IMR-90 (cell line): ENCODE data around the gene SRD5A3. TPM values are rescaled to one million over a fixed set of nuclear protein-coding genes. Genes with fewer than 3 reads are reported as not detected.

ENCODE experiments used
- ATAC-seq: fragments of 200-7000 bp; cut with Tn5 transposase; 2 replicates; pipeline ENCODE4 v1.9.1; 2020; ENCODE audit warnings: low read depth, mild to moderate bottlenecking, moderate library complexity
- BruUV-seq: library from RNA; stranded (reverse); fragments of 400-500 nt; replicated peaks from 2 replicates; lab custom pipeline; 2021; lab: Mats Ljungman, UMichigan
- CTCF ChIA-PET: fragments of 300-600 bp; formaldehyde crosslinking; extraction: SDS; loops from one replicate; lab custom pipeline; 2021; ENCODE audit warnings: antibody characterized with exemption; lab: Yijun Ruan, JAX
- POLR2A ChIA-PET: fragments of 300-600 bp; sonication (Branson Sonifier 250); formaldehyde crosslinking; loops from one replicate; lab custom pipeline; 2022; ENCODE audit warnings: antibody characterized with exemption; ENCODE audit not compliant: unreplicated experiment; lab: Charles Lee
- DNase-seq: peaks from one replicate; pipeline ENCODE4 v3.0.0; 2013
- H2AFZ ChIP-seq: replicated peaks from 2 replicates; pipeline ENCODE3; 2013; ENCODE audit warnings: low read length, mild to moderate bottlenecking; ENCODE audit not compliant: poor library complexity
- H2AK5ac ChIP-seq: 2 replicates; pipeline ENCODE4 v1.6.1; 2013; ENCODE audit warnings: low read depth, low read length, inconsistent platforms
- H2AK9ac ChIP-seq: replicated peaks from 2 replicates; pipeline ENCODE3; 2013; ENCODE audit warnings: mild to moderate bottlenecking, low read depth, low read length, moderate library complexity; ENCODE audit not compliant: poor library complexity
- H2BK120ac ChIP-seq: 2 replicates; pipeline ENCODE4 v1.6.1; 2013; ENCODE audit warnings: low read depth, low read length, inconsistent platforms
- H2BK15ac ChIP-seq: 3 replicates; pipeline ENCODE4 v1.6.1; 2013; ENCODE audit warnings: low read depth, low read length, inconsistent platforms
- H2BK20ac ChIP-seq: 2 replicates; pipeline ENCODE4 v1.6.1; 2013; ENCODE audit warnings: low read depth, mild to moderate bottlenecking, inconsistent platforms, low read length, moderate library complexity
- H2BK5ac ChIP-seq: 2 replicates; pipeline ENCODE4 v1.6.1; 2013; ENCODE audit warnings: mild to moderate bottlenecking, low read depth, low read length, inconsistent platforms; ENCODE audit not compliant: poor library complexity, severe bottlenecking
- H3K14ac ChIP-seq: replicated peaks from 2 replicates; pipeline ENCODE4 v1.6.1; 2013; ENCODE audit warnings: low read depth, low read length, inconsistent platforms
- H3K18ac ChIP-seq: 2 replicates; pipeline ENCODE4 v1.6.1; 2013; ENCODE audit warnings: low read depth, low read length, control low read depth
- H3K23ac ChIP-seq: 2 replicates; pipeline ENCODE4 v1.6.1; 2013; ENCODE audit warnings: low read depth, low read length, inconsistent platforms
- H3K27ac ChIP-seq: 2 replicates; pipeline ENCODE4 v1.5.1; 2013; ENCODE audit warnings: mild to moderate bottlenecking, control low read depth, low read length; ENCODE audit not compliant: insufficient read depth
- H3K27me3 ChIP-seq: 2 replicates; pipeline ENCODE4 v1.6.1; 2013; ENCODE audit warnings: low read length; ENCODE audit not compliant: control insufficient read depth, insufficient read depth
- H3K36me3 ChIP-seq: 2 replicates; pipeline ENCODE4 v1.6.1; 2013; ENCODE audit warnings: low read length, mixed read lengths; ENCODE audit not compliant: control insufficient read depth, insufficient read depth
- H3K4ac ChIP-seq: 2 replicates; pipeline ENCODE4 v1.6.1; 2013; ENCODE audit warnings: low read depth, low read length, inconsistent platforms
- H3K4me1 ChIP-seq: 2 replicates; pipeline ENCODE4 v1.6.1; 2013; ENCODE audit warnings: low read length, mixed read lengths; ENCODE audit not compliant: control insufficient read depth, insufficient read depth
- H3K4me2 ChIP-seq: 2 replicates; pipeline ENCODE4 v1.6.1; 2013; ENCODE audit warnings: low read depth, mild to moderate bottlenecking, control low read depth, low read length, moderate library complexity
- H3K4me3 ChIP-seq: 2 replicates; pipeline ENCODE4 v1.5.1; 2013; ENCODE audit warnings: low read depth, mild to moderate bottlenecking, control low read depth, low read length, moderate library complexity; ENCODE audit not compliant: insufficient read depth
- H3K56ac ChIP-seq: 2 replicates; pipeline ENCODE4 v1.6.1; 2013; ENCODE audit warnings: low read length, inconsistent platforms; ENCODE audit not compliant: insufficient read depth; ENCODE audit errors: extremely low read depth
- H3K79me1 ChIP-seq, 2 experiments: 2 replicates each; pipeline ENCODE4 v1.6.1; 2013; ENCODE audit warnings: low read length in 2 of 2, inconsistent platforms in 1 of 2, low read depth in 1 of 2
- H3K9ac ChIP-seq: 2 replicates; pipeline ENCODE4 v1.6.1; 2013; ENCODE audit warnings: low read depth, low read length, control low read depth
- H3K9me1 ChIP-seq: 2 replicates; pipeline ENCODE4 v1.6.1; 2013; ENCODE audit warnings: low read length, inconsistent platforms; ENCODE audit not compliant: insufficient read depth
- H3K9me3 ChIP-seq: 2 replicates; pipeline ENCODE4 v1.6.1; 2013; ENCODE audit warnings: low read length; ENCODE audit not compliant: control insufficient read depth, insufficient read depth
- H4K20me1 ChIP-seq: 2 replicates; pipeline ENCODE4 v1.6.1; 2013; ENCODE audit warnings: low read length, inconsistent platforms; ENCODE audit not compliant: insufficient read depth
- H4K5ac ChIP-seq: 2 replicates; pipeline ENCODE4 v1.6.1; 2013; ENCODE audit warnings: mild to moderate bottlenecking, low read depth, low read length, control low read depth
- H4K8ac ChIP-seq, 2 experiments: 2 replicates each; pipeline ENCODE4 v1.6.1; 2013; ENCODE audit warnings: low read depth in 2 of 2, low read length in 2 of 2, control low read depth in 1 of 2, inconsistent platforms in 1 of 2
- H4K91ac ChIP-seq: 2 replicates; pipeline ENCODE4 v1.6.1; 2013; ENCODE audit warnings: low read depth, low read length, inconsistent platforms; ENCODE audit not compliant: insufficient read depth
- BHLHE40 ChIP-seq: fragments of 150-350 bp; IDR thresholded peaks from 2 replicates; pipeline ENCODE4 v1.6.1; 2016; ENCODE audit warnings: mild to moderate bottlenecking, low read depth, low read length
- RAD21 ChIP-seq: IDR thresholded peaks from 2 replicates; pipeline ENCODE4 v1.6.1; 2012; ENCODE audit warnings: low read length, improper control_type of control experiment
- RCOR1 ChIP-seq: IDR thresholded peaks from 2 replicates; pipeline ENCODE4 v1.6.1; 2012; ENCODE audit warnings: mild to moderate bottlenecking, low read length, improper control_type of control experiment; ENCODE audit not compliant: insufficient replicate concordance
- SMC3 ChIP-seq: fragments of 150-350 bp; IDR thresholded peaks from 2 replicates; pipeline ENCODE4 v1.6.1; 2016; ENCODE audit warnings: low read depth, mild to moderate bottlenecking, antibody characterized with exemption, low read length, moderate library complexity
- USF2 ChIP-seq: fragments of 150-350 bp; IDR thresholded peaks from 2 replicates; pipeline ENCODE4 v1.6.1; 2017; ENCODE audit warnings: mild to moderate bottlenecking, antibody characterized with exemption, low read length, low read depth
- WGBS, 2 experiments: methylation state at CpG; one replicate each; pipeline versions ENCODE4 v1.1.5 to v1.1.7; 2013; ENCODE audit warnings: missing lambda C conversion rate in 2 of 2; ENCODE audit not compliant: insufficient read length in 1 of 2; ENCODE audit errors: extremely low coverage in 2 of 2; 5-methylcytosine and 5-hydroxymethylcytosine counted together
- dilution Hi-C: fragments of 300-500 bp; cut with HindIII; formaldehyde crosslinking; loops from one replicate; pipeline ENCODE4 v1.14.3; 2018; ENCODE audit warnings: low sequenced_read_pairs; ENCODE audit not compliant: unreplicated experiment
- in situ Hi-C: fragments of 300-500 bp; cut with MboI; formaldehyde crosslinking; loops from 3 replicates; pipeline ENCODE4 v1.14.3; 2019; ENCODE audit warnings: low sequenced_read_pairs, inconsistent platforms, mixed read lengths
- intact Hi-C: fragments of 100-400 bp; cut with micrococcal nuclease; formaldehyde crosslinking; loops from 2 replicates; pipeline ENCODE4 v1.10.0; 2022
- polyA plus RNA-seq, 3 experiments: library from polyadenylated mRNA; depleted of rRNA; stranded (reverse); fragments of >200 nt; gene quantifications; 2 replicates each; pipeline ENCODE4 v1.2.3, GENCODE V29; 2012; ENCODE audit warnings: low replicate concordance in 1 of 3
- total RNA-seq: library from RNA; depleted of rRNA; stranded (reverse); fragments of >200 nt; gene quantifications from 2 replicates; pipeline ENCODE4 v1.2.3, GENCODE V29; 2012

The SRD5A3 gene
- total and polyA plus RNA-seq, 2 of the 4 experiments (the other 2 are of a cell fraction) = 5.6 to 6.8 TPM

DNA sequence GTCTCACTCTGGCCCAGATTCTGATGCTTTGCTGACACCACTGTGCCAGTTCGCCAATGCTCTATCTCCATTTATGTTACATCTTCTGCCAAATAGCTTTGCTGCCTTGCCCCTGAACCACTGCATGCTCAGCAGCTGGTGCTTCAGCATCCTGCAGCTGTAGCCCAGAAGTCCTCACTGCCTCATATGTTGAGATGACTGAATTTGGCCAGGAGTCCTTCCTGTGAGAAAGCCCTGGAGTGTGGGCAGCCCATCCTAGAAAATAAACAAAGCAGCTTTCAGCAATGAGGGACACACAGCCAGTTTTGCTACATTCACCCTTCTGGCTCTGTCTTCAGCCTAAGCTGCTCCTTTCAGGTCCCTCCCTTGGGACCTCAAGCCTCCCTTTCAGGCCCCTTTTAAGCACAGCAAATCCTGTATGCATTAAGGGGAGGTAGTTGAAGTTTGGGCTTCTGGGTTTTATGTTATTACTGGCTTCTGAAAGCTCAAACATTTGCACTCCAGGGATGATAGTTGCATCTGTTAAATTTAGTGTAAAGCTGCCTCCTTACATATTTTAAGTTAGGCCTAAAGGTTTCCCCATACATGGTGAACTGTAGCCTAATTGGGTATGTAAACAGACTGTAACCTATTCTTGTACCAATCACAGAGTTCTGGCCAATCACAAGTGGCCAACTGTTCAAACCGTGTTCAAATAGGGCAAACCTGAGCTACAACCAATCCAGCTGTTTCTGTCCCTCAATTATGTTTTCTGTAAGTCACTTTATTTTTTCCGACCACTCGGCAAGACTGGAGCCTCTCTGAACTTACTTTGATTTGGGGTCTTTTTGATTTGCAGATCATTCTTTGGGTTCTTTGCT is 47.6 kb downstream of the SRD5A3 start (continued):
- TF ChIP-seq SMC3 (no peak), BHLHE40 (no peak), RCOR1 (no peak)

DNA sequence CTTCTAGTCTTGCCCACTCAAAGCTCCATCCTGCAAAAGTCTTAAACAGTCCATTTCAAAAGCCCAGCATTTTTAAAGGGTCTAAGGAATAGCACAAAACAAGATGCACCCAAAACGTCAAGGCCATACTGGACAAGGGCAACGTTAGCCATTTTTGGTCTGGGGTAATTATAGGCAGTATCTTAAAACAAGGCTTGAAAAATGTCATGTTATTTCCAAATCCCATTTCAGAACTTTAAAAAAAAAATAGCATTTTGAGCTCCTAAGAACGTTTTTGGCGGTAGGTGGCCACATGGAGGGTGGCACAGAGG is 49.1 kb downstream of the SRD5A3 start:
- Histone ChIP-seq H3K36me3 (peaks cover 7% of the 10 kb centered on the region), H3K9ac (peak overlapping the region; percentile 73; the same call in 1 of the 2 replicates), H2BK5ac (peak overlapping the region; percentile 64), H3K14ac (peak overlapping the region; percentile 53), H2AFZ (peak overlapping the region; percentile 97), H2AK5ac (peak overlapping the region; percentile 41), H3K9me1 (peaks cover 3% of the 10 kb centered on the region; the same call in 1 of the 2 replicates), H3K27ac (peak overlapping the region; percentile 76; the same call in 1 of the 2 replicates), H2AK9ac (peak overlapping the region; percentile 96), H3K4me1 (peaks cover 7% of the 10 kb centered on the region), H4K20me1 (peaks cover 35% of the 10 kb centered on the region), H3K4ac (peak overlapping the region; percentile 66), H2BK15ac (peak overlapping the region; percentile 49; the same call in 1 of the 3 replicates), H3K9me3 (no peaks in the 10 kb centered on the region), H4K91ac (peak overlapping the region; percentile 76), H3K56ac (peak overlapping the region; percentile 42; the same call in 1 of the 2 replicates), H3K23ac (0 out of 2 replicates have a peak overlapping the region, but pooled peaks have one; percentile 23), H2BK20ac (no peak overlapping the region), H4K5ac (peak overlapping the region; percentile 68; the same call in 1 of the 2 replicates), H3K4me3 (peak overlapping the region; percentile 99), H3K79me1 (peaks cover 2 to 7% of the 10 kb centered on the region in 2 experiments; a peak in 2 of 4 replicates), H3K4me2 (peak overlapping the region; percentile 69), H4K8ac (peak overlapping the region; percentile 74 to 78; a peak in 2 of 4 replicates), H2BK120ac (peak overlapping the region; percentile 45; the same call in 1 of the 2 replicates), H3K27me3 (no peaks in the 10 kb centered on the region), H3K18ac (peak overlapping the region; percentile 34; the same call in 1 of the 2 replicates)
- ATAC-seq (no peak), DNase-seq (no peak)
- dilution Hi-C loops (no loop called here), intact Hi-C loops (no loop called here), in situ Hi-C loops (no loop called here)
- no CpG with 5 or more reads among the region's 4 CpGs for WGBS, 2 experiments
- ChIA-PET POLR2A (interaction anchor here (0.6 to 0.8 kb wide), 2 partner anchors 23 to 50 kb away, joined by 4 to 5 read pairs; no protein-coding TSS in a partner anchor), CTCF (interaction anchor here (0.6 to 2.0 kb wide), 5 partner anchors 30 to 557 kb away, joined by 3 to 10 read pairs (median 3); partner anchors contain the start of gene SRD5A3)
- TF ChIP-seq RCOR1 = no peak
- TF ChIP-seq USF2 = peak; percentile 32; the same call in 1 of the 2 replicates
- TF ChIP-seq RAD21 = peak; percentile 17; the same call in 1 of the 2 replicates
- BruUV-seq = no TSS peak
